Ramos (cell line): Measurements from ENCODE around the gene LRRC37B.
"Not testable (repeated sequence)": the region's sequence is repeated elsewhere in the genome, so short reads cannot be mapped to it uniquely, and the experiment has no call there.

Experiments used
- in situ Hi-C: fragments of 300-500 bp; cut with MboI; formaldehyde crosslinking; loops from one replicate; pipeline ENCODE4 v1.14.3; 2022; ENCODE audit warnings: low sequenced_read_pairs; ENCODE audit not compliant: unreplicated experiment

LRRC37B gene

GRCh38 chr17:32006957-32007462 is at the start of gene LRRC37B:
Gene LRRC37B, plus strand, starts transcription at chr17:32007383. Its CDS starts 14,010 bp downstream, at chr17:32021393.
- in situ Hi-C loops, result no loop called here

GRCh38 chr17:31964131-31964530 is 43.1 kb upstream of the LRRC37B start:
- in situ Hi-C loops, result loop anchor here (5.0 to 25.0 kb wide), 2 partner anchors 398 to 1207 kb away; partner anchors contain the start of gene ZNF207

GRCh38 chr17:31967648-31968047 is 39.5 kb upstream of the LRRC37B start:
- in situ Hi-C loops, result loop anchor here (25.0 kb wide), 1 partner anchor 395 kb away; the partner anchor contains the start of gene ZNF207

GRCh38 chr17:31970416-31970815 is 36.8 kb upstream of the LRRC37B start:
- in situ Hi-C loops, result loop anchor here (25.0 kb wide), 1 partner anchor 392 kb away; the partner anchor contains the start of gene ZNF207

- in situ Hi-C loops, result loop anchor here (25.0 kb wide), 1 partner anchor 388 kb away; the partner anchor contains the start of gene ZNF207
These were observed 32.7 kb upstream of the LRRC37B start for GRCh38 chr17:31974269-31975071.

GRCh38 chr17:31975391-31975790 is 31.8 kb upstream of the LRRC37B start:
- in situ Hi-C loops, result not testable (repeated sequence)

GRCh38 chr17:31991821-31992220 is 15.4 kb upstream of the LRRC37B start:
- in situ Hi-C loops, result not testable (repeated sequence)

GRCh38 chr17:31997005-31997404 is 10.2 kb upstream of the LRRC37B start:
- in situ Hi-C loops, result no loop called here

GRCh38 chr17:32007463-32008298 is 498 bp downstream of the LRRC37B start:
- in situ Hi-C loops, result no loop called here

- in situ Hi-C loops, result no loop called here
These were observed 2.0 kb downstream of the LRRC37B start for GRCh38 chr17:32009262-32009542.

- in situ Hi-C loops, result loop anchor here (10.0 kb wide), 1 partner anchor 125 kb away; no protein-coding TSS in a partner anchor
These were observed 2.9 kb downstream of the LRRC37B start for GRCh38 chr17:32010114-32010513.

GRCh38 chr17:32015245-32016013 is 8.2 kb downstream of the LRRC37B start:
- in situ Hi-C loops, result loop anchor here (10.0 kb wide), 1 partner anchor 119 kb away; no protein-coding TSS in a partner anchor

- in situ Hi-C loops, result loop anchor here (10.0 kb wide), 1 partner anchor 119 kb away; no protein-coding TSS in a partner anchor
These were observed 9.0 kb downstream of the LRRC37B start for GRCh38 chr17:32016231-32016630.

- in situ Hi-C loops, result loop anchor here (10.0 kb wide), 1 partner anchor 116 kb away; no protein-coding TSS in a partner anchor
These were observed 12.0 kb downstream of the LRRC37B start for GRCh38 chr17:32019228-32019627.

GRCh38 chr17:32020943-32021614 is 13.9 kb downstream of the LRRC37B start:
- in situ Hi-C loops, result no loop called here

GRCh38 chr17:32021615-32021955 is 14.4 kb downstream of the LRRC37B start:
- in situ Hi-C loops, result no loop called here

GRCh38 chr17:32022554-32022953 is 15.4 kb downstream of the LRRC37B start:
- in situ Hi-C loops, result not testable (repeated sequence)

- in situ Hi-C loops, result not testable (repeated sequence)
These were observed 20.1 kb downstream of the LRRC37B start for GRCh38 chr17:32027271-32027670.

- in situ Hi-C loops, result no loop called here
These were observed 26.0 kb downstream of the LRRC37B start for GRCh38 chr17:32033223-32033622.
